GM12865 (cell line): ENCODE results near the gene CPA3.

Experiments used
- DNase-seq: peaks from one replicate; pipeline ENCODE4 v3.0.0; 2010; ENCODE audit warnings: low read depth
- H3K4me3 ChIP-seq: 2 replicates; pipeline ENCODE4 v1.5.1; 2011; ENCODE audit warnings: mild to moderate bottlenecking, low read depth, low read length, control low read depth
- TF ChIP-seq, protein P1 (sequence below): IDR thresholded peaks from 2 replicates; pipeline ENCODE4 v1.5.1; 2011; ENCODE audit warnings: low read length, control low read depth, low read depth, inconsistent platforms; ENCODE audit not compliant: insufficient read depth; ENCODE audit errors: missing control alignments

CPA3 gene

DNA sequence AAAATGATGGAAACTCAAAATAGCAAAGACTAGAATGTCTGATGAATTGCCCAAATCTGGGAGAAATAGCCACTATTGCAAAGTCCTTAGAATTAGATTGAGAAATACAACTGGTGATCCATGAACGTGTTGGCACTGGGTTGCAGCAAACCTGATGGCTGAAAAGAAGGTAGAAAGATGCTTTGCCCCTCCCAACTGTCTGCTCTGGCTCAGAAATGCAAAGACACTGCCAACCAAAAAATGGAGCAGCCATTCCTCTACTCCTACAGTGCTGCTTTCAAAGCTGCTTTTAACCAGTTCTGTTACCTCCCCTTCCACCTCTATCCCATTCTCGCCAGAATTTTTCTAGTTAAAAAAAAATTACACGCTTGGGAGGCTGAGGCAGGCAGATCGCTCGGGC, 60.7 kb downstream of the CPA3 start:
- H3K4me3 ChIP-seq, result no peak overlapping the region
- TF ChIP-seq, protein P1, sequence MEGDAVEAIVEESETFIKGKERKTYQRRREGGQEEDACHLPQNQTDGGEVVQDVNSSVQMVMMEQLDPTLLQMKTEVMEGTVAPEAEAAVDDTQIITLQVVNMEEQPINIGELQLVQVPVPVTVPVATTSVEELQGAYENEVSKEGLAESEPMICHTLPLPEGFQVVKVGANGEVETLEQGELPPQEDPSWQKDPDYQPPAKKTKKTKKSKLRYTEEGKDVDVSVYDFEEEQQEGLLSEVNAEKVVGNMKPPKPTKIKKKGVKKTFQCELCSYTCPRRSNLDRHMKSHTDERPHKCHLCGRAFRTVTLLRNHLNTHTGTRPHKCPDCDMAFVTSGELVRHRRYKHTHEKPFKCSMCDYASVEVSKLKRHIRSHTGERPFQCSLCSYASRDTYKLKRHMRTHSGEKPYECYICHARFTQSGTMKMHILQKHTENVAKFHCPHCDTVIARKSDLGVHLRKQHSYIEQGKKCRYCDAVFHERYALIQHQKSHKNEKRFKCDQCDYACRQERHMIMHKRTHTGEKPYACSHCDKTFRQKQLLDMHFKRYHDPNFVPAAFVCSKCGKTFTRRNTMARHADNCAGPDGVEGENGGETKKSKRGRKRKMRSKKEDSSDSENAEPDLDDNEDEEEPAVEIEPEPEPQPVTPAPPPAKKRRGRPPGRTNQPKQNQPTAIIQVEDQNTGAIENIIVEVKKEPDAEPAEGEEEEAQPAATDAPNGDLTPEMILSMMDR, result no peak
- no peak for DNase-seq

DNA sequence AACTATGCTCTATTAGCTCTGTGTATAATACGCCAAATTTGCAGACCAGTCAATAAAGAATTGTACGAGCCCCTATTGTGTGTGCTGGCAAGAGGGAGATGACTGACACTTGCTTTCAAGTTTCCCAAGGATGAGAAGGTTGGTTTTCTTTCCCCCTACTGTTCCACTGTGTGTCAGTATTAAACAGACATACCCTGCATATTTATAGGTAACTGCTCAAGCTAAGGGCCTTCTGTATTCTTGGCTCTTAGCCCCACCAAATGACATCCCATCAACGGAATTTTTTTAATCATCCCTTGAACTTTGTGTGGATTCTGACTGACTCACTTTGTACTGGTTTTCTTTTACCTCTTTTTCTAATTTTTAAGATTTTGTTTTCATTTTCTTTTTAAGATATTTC, 65.7 kb downstream of the CPA3 start:
- H3K4me3 ChIP-seq, result no peak overlapping the region
- TF ChIP-seq, protein P1, result no peak
- no peak for DNase-seq

DNA sequence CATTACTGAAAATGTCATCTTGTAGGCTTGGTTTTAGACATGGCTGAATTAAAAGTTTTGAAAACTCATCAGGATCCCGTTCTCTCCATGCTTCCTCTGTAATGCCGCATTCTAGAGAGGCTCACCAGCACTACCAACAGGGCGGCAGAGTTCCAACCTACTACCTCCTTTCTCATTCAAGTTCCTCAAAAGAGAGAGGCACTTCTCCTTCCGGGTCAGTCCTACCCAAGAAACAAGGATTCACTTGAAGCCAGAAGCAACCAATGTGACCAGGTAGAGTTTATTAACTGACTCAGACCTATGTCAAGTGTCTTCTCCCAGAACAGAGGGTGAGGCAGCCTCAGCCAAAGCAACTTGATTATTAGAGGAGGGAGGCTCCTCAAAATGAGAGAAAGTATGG, 66.5 kb downstream of the CPA3 start:
- no peak overlapping the region for H3K4me3 ChIP-seq
- DNase-seq, result no peak
- TF ChIP-seq, protein P1, result no peak

DNA sequence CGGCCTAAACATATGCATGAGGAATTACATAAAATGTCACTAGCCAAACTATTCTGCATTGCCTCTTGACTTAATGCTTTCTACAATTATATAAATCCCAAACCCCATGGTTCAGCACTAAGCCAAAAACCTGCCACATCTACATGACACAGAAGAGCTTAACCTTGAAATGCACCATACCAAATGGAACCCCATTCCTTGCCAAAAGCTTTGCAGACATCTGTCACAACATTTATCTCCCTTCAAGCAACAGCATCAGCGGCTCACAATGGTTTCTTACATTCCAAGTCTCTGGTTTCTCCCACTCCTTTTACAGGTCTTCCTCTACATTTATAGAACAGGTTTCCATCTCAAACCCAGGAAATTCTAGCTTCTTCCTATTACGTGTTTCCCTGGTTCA, 67.9 kb downstream of the CPA3 start:
- TF ChIP-seq, protein P1, result no peak

DNA sequence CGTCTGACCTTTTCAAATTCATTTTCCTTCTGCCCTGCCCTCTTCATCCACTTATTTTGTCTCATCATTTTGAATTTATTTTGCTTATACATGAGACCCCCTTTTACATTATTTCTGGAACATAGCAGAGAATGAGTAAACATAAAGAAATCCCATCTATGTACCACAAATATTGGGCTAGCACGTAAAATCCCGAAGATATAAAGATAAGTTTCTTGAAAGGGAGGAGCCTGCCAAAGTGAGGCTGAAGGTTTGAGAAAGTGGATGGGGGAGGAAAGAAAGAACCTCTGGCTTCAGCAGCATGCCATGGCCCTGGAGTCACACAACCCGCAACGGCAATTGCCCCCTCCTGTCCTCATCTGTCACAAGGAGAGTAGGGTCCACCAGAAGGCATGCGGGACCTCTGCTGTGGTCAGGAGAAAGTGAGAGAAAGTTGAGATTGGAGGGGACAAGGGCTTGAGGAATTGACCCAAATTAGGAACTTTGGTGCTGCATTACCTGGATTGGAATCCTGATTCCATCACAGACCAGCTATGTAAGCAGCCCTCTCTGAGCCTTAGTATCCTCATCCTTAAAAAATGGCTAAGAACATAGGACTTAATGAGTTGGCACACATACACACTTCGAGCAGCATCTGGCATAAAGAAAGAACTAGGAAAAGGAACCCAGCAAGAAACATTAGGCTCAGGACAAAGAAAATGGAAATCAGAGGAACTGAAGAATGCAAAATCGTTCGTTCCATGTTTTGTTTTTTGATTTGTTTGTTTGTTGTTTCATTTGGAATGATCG, 72.6 kb downstream of the CPA3 start:
- H3K4me3 ChIP-seq, result no peak overlapping the region
- no peak for DNase-seq
- TF ChIP-seq, protein P1, result no peak

More for the DNA sequence above, 67.9 kb downstream of the CPA3 start:
- H3K4me3 ChIP-seq, result no peak overlapping the region
- no peak for DNase-seq

DNA sequence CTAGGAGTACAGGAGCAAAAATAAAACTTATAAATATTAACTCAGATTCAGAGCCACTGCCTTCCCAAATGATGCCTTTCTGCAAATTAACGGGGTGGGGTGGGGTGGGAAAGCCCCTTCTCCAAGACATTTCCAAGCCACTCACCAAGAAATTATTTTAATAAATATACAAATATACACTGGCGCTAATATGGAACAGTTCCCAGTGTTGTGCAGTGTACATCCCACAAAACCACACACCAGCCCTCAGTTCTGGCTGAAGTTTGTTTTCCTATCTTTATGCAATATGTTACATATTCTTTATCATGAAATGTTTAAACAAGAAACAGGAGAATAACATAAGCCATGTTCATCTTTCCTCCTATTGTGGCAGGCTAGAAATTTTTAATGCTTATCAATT, 73.2 kb downstream of the CPA3 start:
- no peak for DNase-seq
- H3K4me3 ChIP-seq, result no peak overlapping the region
- TF ChIP-seq, protein P1, result no peak

DNA sequence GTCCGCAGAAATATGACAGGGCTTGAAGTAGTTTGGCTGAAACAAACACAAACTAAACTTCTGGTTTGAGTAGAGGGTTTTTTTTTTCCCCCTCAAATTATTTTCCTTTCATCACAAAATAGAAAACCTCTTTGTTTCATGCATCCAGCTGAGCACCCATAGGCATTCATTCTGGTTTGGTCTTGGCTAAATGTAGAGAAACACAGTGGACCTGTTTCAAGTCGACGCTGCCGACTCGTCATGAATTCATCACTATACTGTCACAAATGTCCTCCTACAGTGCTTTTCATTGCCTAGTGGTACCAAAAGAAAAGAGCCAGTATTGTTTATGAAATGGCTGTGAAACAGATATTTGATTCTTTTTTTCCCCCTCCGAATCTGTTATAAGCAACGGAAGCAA, 73.8 kb downstream of the CPA3 start:
- TF ChIP-seq, protein P1, result no peak
- H3K4me3 ChIP-seq, result no peak overlapping the region
- no peak for DNase-seq
